Endodermal cell (in vitro differentiated cells): ENCODE results near the gene CDK5R1. TPM values are rescaled to one million over a fixed set of nuclear protein-coding genes. Genes with fewer than 3 reads are reported as not detected.

ENCODE experiments used
- DNase-seq: peaks from one replicate; pipeline ENCODE4 v3.0.0-alpha.2; 2017
- H3K27ac ChIP-seq: 2 replicates; pipeline ENCODE4 v1.5.1; 2013; ENCODE audit warnings: mild to moderate bottlenecking, low read depth, low read length, moderate library complexity
- H3K27me3 ChIP-seq: 2 replicates; pipeline ENCODE4 v1.6.1; 2013; ENCODE audit warnings: mild to moderate bottlenecking, low read length, moderate library complexity; ENCODE audit not compliant: insufficient read depth, control insufficient read depth, poor library complexity, severe bottlenecking
- H3K36me3 ChIP-seq: 2 replicates; pipeline ENCODE4 v1.7.0; 2013; ENCODE audit warnings: mild to moderate bottlenecking, low read length, moderate library complexity; ENCODE audit not compliant: control insufficient read depth, insufficient read depth
- H3K4me1 ChIP-seq: one replicate; pipeline ENCODE4 v1.7.0; 2013; ENCODE audit warnings: low read length; ENCODE audit not compliant: control insufficient read depth, insufficient read depth
- H3K4me3 ChIP-seq: 2 replicates; pipeline ENCODE4 v1.5.1; 2013; ENCODE audit warnings: mild to moderate bottlenecking, low read length, moderate library complexity
- H3K9ac ChIP-seq: 2 replicates; pipeline ENCODE4 v1.6.1; 2013; ENCODE audit warnings: mild to moderate bottlenecking, low read length, moderate library complexity; ENCODE audit not compliant: poor library complexity, severe bottlenecking; ENCODE audit errors: extremely low read depth
- H3K9me3 ChIP-seq: 2 replicates; pipeline ENCODE4 v1.6.1; 2013; ENCODE audit warnings: mild to moderate bottlenecking, low read length, moderate library complexity; ENCODE audit not compliant: control insufficient read depth
- H3K27ac Mint-ChIP-seq: 2 replicates; pipeline ENCODE4 v1.8.0; 2020; ENCODE audit warnings: mixed read lengths
- H3K27me3 Mint-ChIP-seq: 2 replicates; pipeline ENCODE4 v1.8.0; 2021; ENCODE audit warnings: mild to moderate bottlenecking, mixed read lengths; ENCODE audit not compliant: insufficient read depth
- H3K36me3 Mint-ChIP-seq: 2 replicates; pipeline ENCODE4 v1.8.0; 2020; ENCODE audit warnings: low read depth, mixed read lengths
- H3K4me1 Mint-ChIP-seq: 2 replicates; pipeline ENCODE4 v1.8.0; 2020; ENCODE audit warnings: mixed read lengths
- H3K4me3 Mint-ChIP-seq: 2 replicates; pipeline ENCODE4 v1.8.0; 2020; ENCODE audit warnings: mild to moderate bottlenecking, moderate library complexity, mixed read lengths
- H3K9me3 Mint-ChIP-seq: 2 replicates; pipeline ENCODE4 v1.8.0; 2020; ENCODE audit warnings: mild to moderate bottlenecking, mixed read lengths
- CTCF ChIP-seq: fragments of 200-600 bp; sonication (generic); conservative IDR thresholded peaks from 2 replicates; pipeline ENCODE4 v1.5.0; 2021; ENCODE audit warnings: antibody characterized with exemption, mild to moderate bottlenecking
- WGBS, 2 experiments: methylation state at CpG; one replicate each; pipeline versions ENCODE4 v1.1.5 to v1.1.7; 2013; ENCODE audit warnings: missing lambda C conversion rate in 2 of 2, mixed read lengths in 1 of 2; ENCODE audit not compliant: insufficient coverage in 1 of 2, insufficient read length in 1 of 2; 5-methylcytosine and 5-hydroxymethylcytosine counted together
- total RNA-seq, 2 donors: library from RNA; stranded (reverse); fragmentation: NEBNext Ultra II Directional in 1 of 2; extraction: Animal tissue kit (Norgen Biotek cat#: 25700) in 1 of 2; gene quantifications; 2 replicates in 1 of 2; 3 replicates in 1 of 2; pipeline ENCODE4 v1.2.1, GENCODE V29; 2021

Gene CDK5R1
- total RNA-seq, 2 donors from 2014 or later: 9.8 to 10.3 TPM

GRCh38 chr17:32513579-32513978 lies 26.8 kb downstream of the CDK5R1 start:
- DNase-seq: no peak
- H3K4me1 ChIP-seq: peaks cover 18% of the 10 kb centered on the region
- no peak overlapping the region for H3K9ac ChIP-seq
- Mint-ChIP-seq H3K27ac (no peak overlapping the region), H3K4me1 (peaks cover 29% of the 10 kb centered on the region), H3K9me3 (no peaks in the 10 kb centered on the region), H3K36me3 (no peaks in the 10 kb centered on the region), H3K27me3 (no peaks in the 10 kb centered on the region), H3K4me3 (no peak overlapping the region)
- no peak for TF ChIP-seq CTCF
- no peaks in the 10 kb centered on the region for H3K36me3 ChIP-seq
- 95% methylated on average over 3 of the region's 3 CpGs; no CpG with 5 or more reads in 1 of the 2 experiments for WGBS, 2 experiments
- H3K4me3 ChIP-seq: no peak overlapping the region
- no peaks in the 10 kb centered on the region for H3K9me3 ChIP-seq
- H3K27ac ChIP-seq: no peak overlapping the region
- H3K27me3 ChIP-seq: no peaks in the 10 kb centered on the region

GRCh38 chr17:32514606-32515005 lies 27.8 kb downstream of the CDK5R1 start:
- no peaks in the 10 kb centered on the region for H3K36me3 ChIP-seq
- Mint-ChIP-seq H3K27ac (no peak overlapping the region), H3K36me3 (no peaks in the 10 kb centered on the region), H3K4me1 (peaks cover 34% of the 10 kb centered on the region), H3K27me3 (no peaks in the 10 kb centered on the region), H3K9me3 (no peaks in the 10 kb centered on the region), H3K4me3 (no peak overlapping the region)
- TF ChIP-seq CTCF: no peak
- DNase-seq: no peak
- H3K4me3 ChIP-seq: no peak overlapping the region
- H3K4me1 ChIP-seq: peaks cover 23% of the 10 kb centered on the region
- H3K27me3 ChIP-seq: no peaks in the 10 kb centered on the region
- 91 to 95% methylated on average over 4 of the region's 4 CpGs for WGBS, 2 experiments
- H3K9me3 ChIP-seq: no peaks in the 10 kb centered on the region
- no peak overlapping the region for H3K9ac ChIP-seq
- no peak overlapping the region for H3K27ac ChIP-seq

- no peak overlapping the region for H3K27ac ChIP-seq
- H3K36me3 Mint-ChIP-seq: no peaks in the 10 kb centered on the region
- 96 to 97% methylated on average over 3 to 4 of the region's 4 CpGs for WGBS, 2 experiments
- H3K4me1 ChIP-seq: peaks cover 25% of the 10 kb centered on the region
- no peaks in the 10 kb centered on the region for H3K9me3 Mint-ChIP-seq
- H3K27ac Mint-ChIP-seq: no peak overlapping the region
- H3K9ac ChIP-seq: no peak overlapping the region
- no peak for TF ChIP-seq CTCF
- no peaks in the 10 kb centered on the region for H3K36me3 ChIP-seq
- H3K4me3 Mint-ChIP-seq: no peak overlapping the region
- H3K9me3 ChIP-seq: no peaks in the 10 kb centered on the region
- H3K4me1 Mint-ChIP-seq: peaks cover 46% of the 10 kb centered on the region
- H3K4me3 ChIP-seq: no peak overlapping the region
- DNase-seq: no peak
- no peaks in the 10 kb centered on the region for H3K27me3 Mint-ChIP-seq
- no peaks in the 10 kb centered on the region for H3K27me3 ChIP-seq
Observed at GRCh38 chr17:32515677-32516383, 29.0 kb downstream of the CDK5R1 start.
